CD4-positive, alpha-beta T cell (primary cell): ENCODE data around the gene EDEM1. TPM values are rescaled to one million over a fixed set of nuclear protein-coding genes. Genes with fewer than 3 reads are reported as not detected.

Experiments
- ATAC-seq: fragments of 200-7000 bp; cut with Tn5 transposase; one replicate; pipeline ENCODE4 v1.10.0; 2022; ENCODE audit warnings: mild to moderate bottlenecking; ENCODE audit not compliant: poor library complexity
- CTCF ChIA-PET: fragments of 350-600 bp; sonication (Branson Sonifier 250); formaldehyde crosslinking; loops from one replicate; lab custom pipeline; 2021; ENCODE audit warnings: antibody characterized with exemption, inconsistent platforms; lab: Charles Lee
- POLR2A ChIA-PET: fragments of 350-600 bp; sonication (Branson Sonifier 250); formaldehyde crosslinking; loops from one replicate; lab custom pipeline; 2021; ENCODE audit warnings: antibody characterized with exemption, inconsistent platforms; lab: Charles Lee
- DNase-seq, 14 experiments: peaks; one replicate each; pipeline ENCODE4 v3.0.0-alpha.2; 2013 to 2020; ENCODE audit warnings: mixed read lengths in 2 of 14
- H3K27ac ChIP-seq, 2 donors: one replicate each; pipeline versions ENCODE4 v1.5.1 to v1.7.0; 2013; ENCODE audit warnings: low read length in 2 of 2, low read depth in 1 of 2, mild to moderate bottlenecking in 1 of 2
- H3K27me3 ChIP-seq, 2 experiments: 1 replicate in 1 of 2; 2 replicates in 1 of 2; pipeline versions ENCODE4 v1.6.1 to v1.7.0; 2013; ENCODE audit warnings: low read length in 2 of 2, control low read depth in 1 of 2, mild to moderate bottlenecking in 1 of 2, moderate library complexity in 1 of 2; ENCODE audit not compliant: insufficient read depth in 2 of 2, control insufficient read depth in 1 of 2
- H3K36me3 ChIP-seq: one replicate; pipeline ENCODE4 v1.6.1; 2013; ENCODE audit warnings: low read length, control low read depth; ENCODE audit not compliant: insufficient read depth
- H3K4me1 ChIP-seq: one replicate; pipeline ENCODE4 v1.6.1; 2013; ENCODE audit warnings: low read length, control low read depth; ENCODE audit not compliant: insufficient read depth
- H3K4me3 ChIP-seq: one replicate; pipeline ENCODE4 v1.5.1; 2013; ENCODE audit warnings: mild to moderate bottlenecking, low read length, moderate library complexity
- H3K9me3 ChIP-seq, 2 experiments: 1 replicate in 1 of 2; 2 replicates in 1 of 2; pipeline versions ENCODE4 v1.6.1 to v1.7.0; 2013; ENCODE audit warnings: low read length in 2 of 2, mild to moderate bottlenecking in 2 of 2, control low read depth in 1 of 2, moderate library complexity in 1 of 2; ENCODE audit not compliant: control insufficient read depth in 1 of 2, insufficient read depth in 1 of 2
- H3K27ac Mint-ChIP-seq: one replicate; pipeline ENCODE4 v1.8.0; 2020; ENCODE audit warnings: mixed read lengths
- H3K27me3 Mint-ChIP-seq: one replicate; pipeline ENCODE4 v1.8.0; 2021; ENCODE audit warnings: mixed read lengths
- H3K36me3 Mint-ChIP-seq: one replicate; pipeline ENCODE4 v1.8.0; 2021; ENCODE audit warnings: low read depth, mixed read lengths
- H3K4me1 Mint-ChIP-seq: one replicate; pipeline ENCODE4 v1.8.0; 2021; ENCODE audit warnings: low read depth, mixed read lengths
- H3K4me3 Mint-ChIP-seq: one replicate; pipeline ENCODE4 v1.8.0; 2020; ENCODE audit warnings: mild to moderate bottlenecking, mixed read lengths
- H3K9me3 Mint-ChIP-seq: one replicate; pipeline ENCODE4 v1.8.0; 2020; ENCODE audit warnings: mixed read lengths
- intact Hi-C, 2 experiments: fragments of 100-400 bp; cut with DNase I in 1 of 2; cut with micrococcal nuclease in 1 of 2; formaldehyde crosslinking; loops; one replicate each; pipeline versions ENCODE4 v1.15.1 to v1.9.0; 2023 to 2025; cut with DNase I, micrococcal nuclease
- total RNA-seq, 174 experiments: library from RNA in 2 of 174; stranded (reverse) in 2 of 174; gene quantifications; one replicate each; pipeline ENCODE4 v1.2.3 and lab custom pipeline; 2021 to 2026
- TF ChIP-seq, protein P1 (sequence below): fragments of 200-600 bp; IDR thresholded peaks from one replicate; pipeline ENCODE4 v1.8.0; 2022; ENCODE audit warnings: antibody characterized with exemption, mild to moderate bottlenecking

Gene EDEM1
- total RNA-seq, 2 experiments from 2014 or later = 106 to 114 TPM

DNA sequence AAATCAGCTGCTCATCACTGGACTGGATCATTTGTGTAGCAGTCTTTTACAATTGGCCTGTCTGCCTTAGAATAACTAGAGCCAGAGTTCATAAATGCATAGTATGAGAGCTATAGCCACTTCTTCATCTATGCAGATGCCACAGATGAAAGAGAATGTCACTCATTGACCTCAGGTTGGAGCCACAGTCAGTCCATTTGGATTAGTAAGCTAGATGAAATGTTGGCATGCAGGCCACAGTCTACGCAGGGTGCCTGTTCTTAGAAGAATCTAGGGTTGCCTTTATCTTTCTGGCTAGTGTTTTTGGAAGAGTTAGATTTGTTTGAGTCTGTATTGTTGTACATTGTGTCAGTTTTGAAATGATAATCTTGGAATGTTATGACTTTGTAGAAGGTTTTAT is 25.4 kb upstream of the EDEM1 start:
- Histone ChIP-seq H3K4me3 (no peak overlapping the region), H3K36me3 (no peaks in the 10 kb centered on the region), H3K9me3 (no peaks in the 10 kb centered on the region), H3K4me1 (peaks cover 8% of the 10 kb centered on the region), H3K27me3 (no peaks in the 10 kb centered on the region), H3K27ac (no peak overlapping the region)
- intact Hi-C loops = no loop called here
- H3K27me3 Mint-ChIP-seq = no peaks in the 10 kb centered on the region
- H3K9me3 Mint-ChIP-seq = no peaks in the 10 kb centered on the region
- H3K4me3 Mint-ChIP-seq = no peak overlapping the region
- H3K4me1 Mint-ChIP-seq = peaks cover 87% of the 10 kb centered on the region
- no peaks in the 10 kb centered on the region for H3K36me3 Mint-ChIP-seq
- TF ChIP-seq, protein P1, sequence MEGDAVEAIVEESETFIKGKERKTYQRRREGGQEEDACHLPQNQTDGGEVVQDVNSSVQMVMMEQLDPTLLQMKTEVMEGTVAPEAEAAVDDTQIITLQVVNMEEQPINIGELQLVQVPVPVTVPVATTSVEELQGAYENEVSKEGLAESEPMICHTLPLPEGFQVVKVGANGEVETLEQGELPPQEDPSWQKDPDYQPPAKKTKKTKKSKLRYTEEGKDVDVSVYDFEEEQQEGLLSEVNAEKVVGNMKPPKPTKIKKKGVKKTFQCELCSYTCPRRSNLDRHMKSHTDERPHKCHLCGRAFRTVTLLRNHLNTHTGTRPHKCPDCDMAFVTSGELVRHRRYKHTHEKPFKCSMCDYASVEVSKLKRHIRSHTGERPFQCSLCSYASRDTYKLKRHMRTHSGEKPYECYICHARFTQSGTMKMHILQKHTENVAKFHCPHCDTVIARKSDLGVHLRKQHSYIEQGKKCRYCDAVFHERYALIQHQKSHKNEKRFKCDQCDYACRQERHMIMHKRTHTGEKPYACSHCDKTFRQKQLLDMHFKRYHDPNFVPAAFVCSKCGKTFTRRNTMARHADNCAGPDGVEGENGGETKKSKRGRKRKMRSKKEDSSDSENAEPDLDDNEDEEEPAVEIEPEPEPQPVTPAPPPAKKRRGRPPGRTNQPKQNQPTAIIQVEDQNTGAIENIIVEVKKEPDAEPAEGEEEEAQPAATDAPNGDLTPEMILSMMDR = no peak
- no peak overlapping the region for H3K27ac Mint-ChIP-seq
- DNase-seq (no peak), ATAC-seq (no peak)
- POLR2A ChIA-PET = no interaction called here
- CTCF ChIA-PET = interaction anchor here (1.0 kb wide), 1 partner anchor 19 kb away, joined by 3 read pairs; no protein-coding TSS in a partner anchor

DNA sequence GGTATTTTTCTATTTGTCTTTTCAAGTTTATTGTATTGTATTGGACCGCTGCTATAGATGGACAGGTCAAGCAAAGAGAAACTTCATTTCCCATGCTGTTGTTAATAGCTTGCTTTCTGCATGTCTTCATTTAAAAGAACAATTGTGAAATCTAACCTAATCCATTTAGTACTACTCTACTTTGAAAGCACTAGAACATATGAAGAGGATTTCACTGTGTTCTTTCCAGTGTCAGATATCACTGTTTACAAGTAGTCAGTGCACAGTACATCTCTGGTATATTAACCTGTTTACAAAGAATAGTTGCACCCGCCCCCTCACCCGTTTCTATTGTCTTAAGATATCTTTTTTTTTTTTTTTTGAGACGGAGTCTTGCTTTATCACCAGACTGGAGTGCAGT is 21.8 kb upstream of the EDEM1 start:
- Mint-ChIP-seq H3K27me3 (no peaks in the 10 kb centered on the region), H3K27ac (no peak overlapping the region), H3K4me3 (no peak overlapping the region), H3K36me3 (peaks cover 14% of the 10 kb centered on the region), H3K4me1 (peaks cover 85% of the 10 kb centered on the region), H3K9me3 (no peaks in the 10 kb centered on the region)
- no peaks in the 10 kb centered on the region for H3K9me3 ChIP-seq
- ChIA-PET CTCF (no interaction called here), POLR2A (no interaction called here)
- H3K27me3 ChIP-seq = no peaks in the 10 kb centered on the region
- H3K4me3 ChIP-seq = no peak overlapping the region
- no peak overlapping the region for H3K27ac ChIP-seq
- TF ChIP-seq, protein P1 = no peak
- intact Hi-C loops = no loop called here
- ATAC-seq (no peak), DNase-seq (no peak)
- peaks cover 11% of the 10 kb centered on the region for H3K4me1 ChIP-seq
- no peaks in the 10 kb centered on the region for H3K36me3 ChIP-seq

DNA sequence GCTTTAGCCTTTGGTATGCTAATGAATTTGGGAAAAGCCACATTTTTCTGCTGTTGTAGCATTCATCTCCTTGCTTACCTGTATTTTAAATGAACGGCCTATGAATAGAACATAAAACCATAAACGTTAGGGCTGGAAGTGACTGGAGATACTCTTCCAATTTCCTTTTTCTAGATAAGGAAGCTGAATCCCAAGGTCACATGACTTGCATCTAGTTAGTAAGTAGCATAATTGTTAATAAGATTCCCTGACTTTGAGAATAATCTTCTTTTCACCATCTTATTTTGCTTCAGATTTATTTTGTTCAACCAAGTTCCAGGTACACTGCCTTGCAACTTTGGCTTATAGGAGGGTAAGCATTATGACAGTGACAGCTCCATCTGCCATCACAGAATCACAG is 20.7 kb upstream of the EDEM1 start:
- peaks cover 74% of the 10 kb centered on the region for H3K4me1 Mint-ChIP-seq
- H3K36me3 ChIP-seq = peaks cover 11% of the 10 kb centered on the region
- H3K4me3 ChIP-seq = no peak overlapping the region
- no peaks in the 10 kb centered on the region for H3K9me3 ChIP-seq
- CTCF ChIA-PET = interaction anchor here (0.6 to 1.3 kb wide), 2 partner anchors 30 to 61 kb away, joined by 3 read pairs; no protein-coding TSS in a partner anchor
- no peaks in the 10 kb centered on the region for H3K27me3 ChIP-seq
- intact Hi-C loops = no loop called here
- ATAC-seq = no peak
- POLR2A ChIA-PET = interaction anchor here (1.0 to 1.4 kb wide), 2 partner anchors 15 to 20 kb away, joined by 3 to 5 read pairs; no protein-coding TSS in a partner anchor
- H3K27ac Mint-ChIP-seq = no peak overlapping the region
- no peak overlapping the region for H3K4me3 Mint-ChIP-seq
- no peak overlapping the region for H3K27ac ChIP-seq
- H3K9me3 Mint-ChIP-seq = no peaks in the 10 kb centered on the region
- no peaks in the 10 kb centered on the region for H3K27me3 Mint-ChIP-seq
- peaks cover 3% of the 10 kb centered on the region for H3K4me1 ChIP-seq
- TF ChIP-seq, protein P1 = no peak
- peaks cover 23% of the 10 kb centered on the region for H3K36me3 Mint-ChIP-seq
- DNase-seq = no peak
